Measurements from ENCODE around the gene SLC13A2.

SLC13A2 gene

GRCh38 chr17:28492352-28493310, 19.2 kb downstream of the SLC13A2 start:
- DNase-seq, result no peak

GRCh38 chr17:28493460-28493859, 20.0 kb downstream of the SLC13A2 start:
- no peak for DNase-seq

- peak in 50 of 56 donors; percentile 4 to 77 (median 36) for DNase-seq
These were observed 21.2 kb downstream of the SLC13A2 start for GRCh38 chr17:28494445-28495188.

- DNase-seq, result no peak
These were observed 22.2 kb downstream of the SLC13A2 start for GRCh38 chr17:28495635-28496034.

GRCh38 chr17:28497931-28498330, 24.5 kb downstream of the SLC13A2 start:
- no peak for DNase-seq

GRCh38 chr17:28498652-28499363, 25.4 kb downstream of the SLC13A2 start:
- DNase-seq, result no peak

GRCh38 chr17:28499364-28499664, 25.9 kb downstream of the SLC13A2 start:
- DNase-seq, result no peak

- DNase-seq, result no peak
These were observed 26.4 kb downstream of the SLC13A2 start for GRCh38 chr17:28499684-28500357.

- DNase-seq, result peak in 1 of 56 donors; percentile 1
These were observed 27.4 kb downstream of the SLC13A2 start for GRCh38 chr17:28500712-28501379.

GRCh38 chr17:28501421-28502284, 28.2 kb downstream of the SLC13A2 start:
- DNase-seq, result no peak

GRCh38 chr17:28503420-28503819, 30.0 kb downstream of the SLC13A2 start:
- no peak for DNase-seq

GRCh38 chr17:28505986-28506665, 32.7 kb downstream of the SLC13A2 start, which contains the start of gene FOXN1:
Gene FOXN1, plus strand, starts transcription at chr17:28506348. Its CDS starts 17,622 bp downstream, at chr17:28523970.
- DNase-seq, result no peak

- no peak for DNase-seq
These were observed 33.5 kb downstream of the SLC13A2 start for GRCh38 chr17:28506763-28507487.

GRCh38 chr17:28507567-28508203, 34.2 kb downstream of the SLC13A2 start:
- DNase-seq, result no peak

- no peak for DNase-seq
These were observed 34.8 kb downstream of the SLC13A2 start for GRCh38 chr17:28508211-28508724.

GRCh38 chr17:28509789-28510188, 36.3 kb downstream of the SLC13A2 start:
- DNase-seq, result peak in 1 of 56 donors; percentile 2

- no peak for DNase-seq
These were observed 38.5 kb downstream of the SLC13A2 start for GRCh38 chr17:28511858-28512461.

Measured in amygdala (tissue), 56 donors.